Transverse colon (tissue), 4 donors: ENCODE measurements around the gene KIF26A. TPM values are rescaled to one million over a fixed set of nuclear protein-coding genes. Genes with fewer than 3 reads are reported as not detected.
"Not testable (repeated sequence)": the region's sequence is repeated elsewhere in the genome, so short reads cannot be mapped to it uniquely, and the experiment has no call there.

Experiments used
- DNase-seq: peaks from one replicate; pipeline ENCODE4 v3.0.0-alpha.2; 2019
- H3K27ac ChIP-seq, 4 donors: fragments of 200-600 bp; sonication (generic); 2 replicates each; pipeline ENCODE4 v1.5.1; 2016 to 2018; ENCODE audit warnings: inconsistent platforms in 4 of 4
- H3K27me3 ChIP-seq: fragments of 200-600 bp; sonication (generic); 2 replicates; pipeline ENCODE4 v1.5.1; 2017; ENCODE audit warnings: inconsistent platforms
- H3K36me3 ChIP-seq, 4 donors: fragments of 200-600 bp; sonication (generic); 2 replicates each; pipeline ENCODE4 v1.5.1; 2017 to 2019; ENCODE audit warnings: inconsistent platforms in 4 of 4
- H3K4me1 ChIP-seq, 4 donors: fragments of 200-600 bp; sonication (generic); 2 replicates each; pipeline ENCODE4 v1.5.1; 2017 to 2020; ENCODE audit warnings: inconsistent platforms in 4 of 4
- H3K4me3 ChIP-seq, 4 donors: fragments of 200-600 bp; sonication (generic); 1 replicate in 1 of 4; 2 replicates in 3 of 4; pipeline versions ENCODE4 v1.5.1 to v1.6.1; 2017 to 2019; ENCODE audit warnings: inconsistent platforms in 4 of 4
- H3K9me3 ChIP-seq, 2 donors: fragments of 200-600 bp; sonication (generic); 2 replicates each; pipeline ENCODE4 v1.5.1; 2017 to 2019; ENCODE audit warnings: inconsistent platforms in 2 of 2
- EP300 ChIP-seq: sonication (generic); formaldehyde crosslinking; IDR thresholded peaks from one replicate; pipeline ENCODE4 v1.6.1; 2017; ENCODE audit warnings: antibody characterized with exemption, low read depth
- POLR2A ChIP-seq: fragments of 450-650 bp; IDR thresholded peaks from one replicate; pipeline ENCODE4 v1.6.1; 2016; ENCODE audit warnings: antibody characterized with exemption, mild to moderate bottlenecking, moderate library complexity
- POLR2AphosphoS5 ChIP-seq, 3 donors: sonication (generic); formaldehyde crosslinking; IDR thresholded peaks; one replicate each; pipeline ENCODE4 v1.6.1; 2016; ENCODE audit warnings: antibody characterized with exemption in 3 of 3
- WGBS, 2 donors: methylation state at CpG; one replicate each; pipeline ENCODE4 v1.1.5; 2018; ENCODE audit warnings: low coverage in 1 of 2; 5-methylcytosine and 5-hydroxymethylcytosine counted together
- in situ Hi-C, 4 donors: fragments of 200-750 bp; cut with MboI; loops; one replicate each; pipeline versions ENCODE4 v1.15.0 to v1.15.1; 2017; ENCODE audit warnings: low sequenced_read_pairs in 3 of 4, low pct_ligation_motif_present in 1 of 4, low pct_unique_long_range_greater_than_20kb in 1 of 4
- intact Hi-C: fragments of 100-400 bp; cut with DNase I; formaldehyde crosslinking; loops from one replicate; pipeline ENCODE4 v1.15.1; 2023; ENCODE audit warnings: low total_unique reads
- total RNA-seq, 4 donors: library from RNA; depleted of rRNA; stranded (reverse); fragments of >200 nt; gene quantifications; one replicate each; pipeline ENCODE4 v1.1.0, GENCODE V29; 2016
- TF ChIP-seq, protein P1 (sequence below), 5 experiments: fragments of 200-600 bp in 3 of 5; fragments of 450-650 bp in 2 of 5; sonication (generic) in 3 of 5; IDR thresholded peaks; 1 replicate in 2 of 5; 2 replicates in 3 of 5; pipeline ENCODE4 v1.5.1; 2016 to 2017; ENCODE audit warnings: antibody characterized with exemption in 5 of 5, inconsistent platforms in 3 of 5, mild to moderate bottlenecking in 2 of 5, moderate library complexity in 1 of 5

Gene KIF26A
- total RNA-seq, 4 donors from 2014 or later, result 2.2 to 7.8 (median 4.4) TPM

DNA sequence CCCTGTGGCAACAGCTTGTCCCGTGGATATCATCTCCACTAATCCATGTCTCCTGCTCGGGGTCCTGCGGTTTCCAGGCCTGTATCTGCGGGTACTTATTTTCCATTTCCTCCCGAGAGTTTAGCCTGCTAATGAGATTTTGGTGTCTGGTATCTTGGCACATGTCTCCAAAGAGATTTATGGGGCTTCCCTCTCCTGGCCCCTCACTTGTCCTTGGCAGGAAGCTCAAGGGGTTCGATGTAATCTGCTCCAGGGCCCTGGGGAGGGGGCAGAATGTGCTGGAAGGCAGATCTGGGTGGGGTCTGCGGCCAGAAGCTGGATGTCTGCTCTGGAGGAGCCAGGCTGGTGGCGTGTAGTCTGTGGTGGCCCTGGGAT, 85.7 kb downstream of the KIF26A start:
- in situ Hi-C loops, result no loop called here
- intact Hi-C loops, result loop anchor here (5.0 kb wide), 1 partner anchor 1862 kb away; the partner anchor contains the start of genes CINP and TECPR2
- TF ChIP-seq POLR2AphosphoS5 (IDR thresholded peaks at IDR 0.05), result no peak
- TF ChIP-seq, protein P1, sequence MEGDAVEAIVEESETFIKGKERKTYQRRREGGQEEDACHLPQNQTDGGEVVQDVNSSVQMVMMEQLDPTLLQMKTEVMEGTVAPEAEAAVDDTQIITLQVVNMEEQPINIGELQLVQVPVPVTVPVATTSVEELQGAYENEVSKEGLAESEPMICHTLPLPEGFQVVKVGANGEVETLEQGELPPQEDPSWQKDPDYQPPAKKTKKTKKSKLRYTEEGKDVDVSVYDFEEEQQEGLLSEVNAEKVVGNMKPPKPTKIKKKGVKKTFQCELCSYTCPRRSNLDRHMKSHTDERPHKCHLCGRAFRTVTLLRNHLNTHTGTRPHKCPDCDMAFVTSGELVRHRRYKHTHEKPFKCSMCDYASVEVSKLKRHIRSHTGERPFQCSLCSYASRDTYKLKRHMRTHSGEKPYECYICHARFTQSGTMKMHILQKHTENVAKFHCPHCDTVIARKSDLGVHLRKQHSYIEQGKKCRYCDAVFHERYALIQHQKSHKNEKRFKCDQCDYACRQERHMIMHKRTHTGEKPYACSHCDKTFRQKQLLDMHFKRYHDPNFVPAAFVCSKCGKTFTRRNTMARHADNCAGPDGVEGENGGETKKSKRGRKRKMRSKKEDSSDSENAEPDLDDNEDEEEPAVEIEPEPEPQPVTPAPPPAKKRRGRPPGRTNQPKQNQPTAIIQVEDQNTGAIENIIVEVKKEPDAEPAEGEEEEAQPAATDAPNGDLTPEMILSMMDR (IDR thresholded peaks at IDR 0.05), result no peak
- TF ChIP-seq POLR2A, result no peak
- DNase-seq, result no peak
- peak overlapping the region; percentile 74 to 97 (median 85) for H3K27ac ChIP-seq
- 6 to 53% methylated on average over 3 to 7 of the region's 8 CpGs for WGBS, 2 donors
- no peaks in the 10 kb centered on the region for H3K27me3 ChIP-seq
- H3K9me3 ChIP-seq, result no peaks in the 10 kb centered on the region
- H3K4me3 ChIP-seq, result peak overlapping the region in 2 of 4 donors; percentile 23 to 41
- no peaks in the 10 kb centered on the region for H3K36me3 ChIP-seq
- peaks cover 3 to 39% (median 28%) of the 10 kb centered on the region in 4 donors for H3K4me1 ChIP-seq

DNA sequence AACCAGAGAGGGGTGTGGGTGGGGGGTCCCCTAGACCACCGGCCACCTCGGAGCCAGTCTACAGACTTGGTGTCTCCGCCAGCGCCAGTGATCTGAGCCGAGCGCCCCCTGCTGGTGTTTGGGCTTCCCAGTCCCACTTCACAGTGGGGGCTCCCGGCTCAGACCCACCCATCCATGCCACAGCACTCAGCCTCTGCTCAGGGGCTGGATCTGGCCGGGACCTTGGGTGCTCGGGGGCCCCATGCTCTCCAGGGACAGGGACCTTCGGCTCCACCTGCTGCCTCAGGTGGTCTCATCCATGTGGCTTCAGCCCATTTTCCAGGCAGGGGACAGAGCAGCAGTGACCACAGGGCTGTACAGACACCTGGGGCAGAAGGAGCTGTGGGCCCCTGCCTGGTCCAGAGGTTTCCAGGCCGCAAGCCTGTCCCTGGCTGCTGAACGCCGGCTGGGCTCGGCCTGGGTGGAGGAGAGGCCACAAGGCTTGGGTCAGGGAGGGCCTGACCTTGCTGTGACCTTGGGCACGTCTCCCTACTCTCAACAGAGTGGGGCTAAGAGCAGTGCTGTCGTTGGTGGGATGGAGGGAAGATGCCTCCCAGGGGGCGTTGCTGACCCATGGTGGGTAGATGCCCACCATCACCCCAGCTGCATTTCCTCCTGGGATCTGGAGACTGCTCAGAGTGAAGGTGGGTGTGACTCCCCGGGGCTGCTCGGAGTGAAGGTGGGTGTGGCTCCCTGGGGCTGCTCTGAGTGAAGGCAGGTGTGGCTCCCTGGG, 86.3 kb downstream of the KIF26A start:
- Histone ChIP-seq H3K27ac (peak overlapping the region; percentile 74 to 97 (median 85)), H3K36me3 (no peaks in the 10 kb centered on the region), H3K4me3 (peak overlapping the region in 2 of 4 donors; percentile 23 to 41), H3K9me3 (no peaks in the 10 kb centered on the region), H3K27me3 (no peaks in the 10 kb centered on the region), H3K4me1 (peaks cover 3 to 44% (median 33%) of the 10 kb centered on the region in 4 donors)
- peak; percentile 44 for TF ChIP-seq POLR2A
- no peak for TF ChIP-seq EP300
- TF ChIP-seq, protein P1 (IDR thresholded peaks at IDR 0.05), result peak in 4 of 5 experiments; percentile 26 to 82 (median 52)
- WGBS, 2 donors, result 35% methylated on average over 5 of the region's 19 CpGs; no CpG with 5 or more reads in 1 of the 2 donors
- in situ Hi-C loops (no loop called here), intact Hi-C loops (loop anchor here (5.0 kb wide), 1 partner anchor 1862 kb away; the partner anchor contains the start of genes CINP and TECPR2)
- peak; percentile 60 for DNase-seq

DNA sequence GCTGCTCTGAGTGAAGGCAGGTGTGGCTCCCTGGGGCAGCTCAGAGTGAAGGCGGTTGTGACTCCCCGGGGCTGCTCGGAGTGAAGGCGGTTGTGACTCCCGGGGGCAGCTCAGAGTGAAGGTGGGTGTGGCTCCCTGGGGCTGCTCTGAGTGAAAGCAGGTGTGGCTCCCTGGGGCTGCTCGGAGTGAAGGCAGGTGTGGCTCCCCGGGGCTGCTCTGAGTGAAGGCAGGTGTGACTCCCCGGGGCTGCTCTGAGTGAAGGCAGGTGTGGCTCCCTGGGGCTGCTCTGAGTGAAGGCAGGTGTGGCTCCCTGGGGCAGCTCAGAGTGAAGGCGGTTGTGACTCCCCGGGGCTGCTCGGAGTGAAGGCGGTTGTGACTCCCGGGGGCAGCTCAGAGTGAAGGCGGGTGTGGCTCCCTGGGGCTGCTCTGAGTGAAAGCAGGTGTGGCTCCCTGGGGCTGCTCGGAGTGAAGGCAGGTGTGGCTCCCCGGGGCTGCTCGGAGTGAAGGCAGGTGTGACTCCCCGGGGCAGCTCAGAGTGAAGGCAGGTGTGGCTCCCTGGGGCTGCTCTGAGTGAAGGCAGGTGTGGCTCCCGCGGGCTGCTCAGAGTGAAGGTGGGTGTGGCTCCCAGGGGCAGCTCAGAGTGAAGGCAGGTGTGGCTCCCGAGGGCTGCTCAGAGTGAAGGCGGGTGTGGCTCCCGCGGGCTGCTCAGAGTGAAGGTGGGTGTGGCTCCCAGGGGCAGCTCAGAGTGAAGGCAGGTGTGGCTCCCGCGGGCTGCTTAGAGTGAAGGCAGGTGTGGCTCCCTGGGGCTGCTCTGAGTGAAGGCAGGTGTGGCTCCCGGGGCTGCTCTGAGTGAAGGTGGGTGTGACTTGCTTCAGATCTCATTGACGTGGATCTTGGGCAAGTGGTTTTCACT, 87.1 kb downstream of the KIF26A start:
- H3K4me3 ChIP-seq, H3K36me3 ChIP-seq, in situ Hi-C loops, intact Hi-C loops, H3K27me3 ChIP-seq, H3K9me3 ChIP-seq: not testable (repeated sequence)
- Histone ChIP-seq H3K4me1 (peaks cover 3 to 52% (median 41%) of the 10 kb centered on the region in 4 donors), H3K27ac (peak overlapping the region; percentile 74 to 97 (median 85))
- WGBS, 2 donors, result 37% methylated on average over 21 of the region's 28 CpGs; no CpG with 5 or more reads in 1 of the 2 donors
- DNase-seq, result peak; percentile 85

DNA sequence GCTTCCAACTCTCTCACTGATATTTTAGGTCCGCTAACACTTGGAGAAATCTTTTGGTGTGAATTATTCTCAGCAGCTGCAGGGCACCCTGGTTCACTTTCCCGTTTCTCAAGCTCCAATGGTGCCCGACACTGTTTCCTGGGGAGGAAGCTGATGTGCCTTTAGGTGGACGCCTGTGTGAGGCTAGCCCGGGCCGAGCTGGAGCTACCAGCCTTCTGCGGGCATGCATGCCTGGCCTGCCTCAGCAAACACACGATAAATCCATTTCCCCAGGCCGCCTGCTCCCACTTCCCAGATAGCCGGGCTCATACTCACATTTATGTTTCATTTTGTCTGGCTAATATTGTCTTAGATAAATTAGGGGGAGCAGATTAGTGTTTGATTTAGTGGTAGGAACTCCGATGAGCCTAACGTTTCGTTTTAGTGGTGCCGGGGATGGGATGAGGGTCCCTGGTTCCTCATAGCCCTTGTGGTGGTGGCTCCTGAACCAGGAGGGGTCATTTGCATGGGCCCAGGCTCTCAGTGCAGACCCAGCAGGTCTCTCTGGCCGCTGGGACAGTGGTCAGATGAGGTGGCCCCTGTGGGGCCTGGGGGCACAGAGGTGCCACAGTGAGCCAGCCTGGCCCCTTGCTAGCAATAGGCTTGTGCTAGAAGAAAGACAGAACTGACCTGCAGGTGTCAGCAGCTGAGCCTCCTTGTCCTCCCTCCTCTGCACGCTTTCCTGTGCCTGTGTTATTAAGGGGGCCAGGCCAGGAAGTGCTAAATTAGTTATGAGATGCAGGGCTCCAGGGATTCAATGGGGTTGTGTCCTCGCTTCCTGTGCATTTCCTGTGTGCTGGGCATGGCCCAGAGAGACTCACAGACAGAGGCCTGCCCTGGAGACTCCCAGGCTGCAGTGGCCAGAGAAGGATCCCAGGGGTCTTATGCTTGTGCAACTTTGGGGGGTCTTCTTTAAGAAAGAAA, 88.3 kb downstream of the KIF26A start:
- WGBS, 2 donors, result 89 to 100% methylated on average over 1 to 17 of the region's 17 CpGs
- intact Hi-C loops, result no loop called here
- Histone ChIP-seq H3K27me3 (no peaks in the 10 kb centered on the region), H3K9me3 (no peaks in the 10 kb centered on the region), H3K4me3 (no peak overlapping the region), H3K36me3 (no peaks in the 10 kb centered on the region), H3K4me1 (peaks cover 3 to 52% (median 41%) of the 10 kb centered on the region in 4 donors), H3K27ac (peak overlapping the region; percentile 69 to 78 (median 72))
- DNase-seq, result peak; percentile 6
- in situ Hi-C loops, result no loop called here
- TF ChIP-seq, protein P1 (IDR thresholded peaks at IDR 0.05), result no peak
- TF ChIP-seq POLR2AphosphoS5 (IDR thresholded peaks at IDR 0.05) (no peak), EP300 (no peak), POLR2A (no peak)
